Limb (tissue), 2 donors: Measurements from ENCODE around the gene MLLT3.

ENCODE experiments used
- DNase-seq, 2 donors: peaks; one replicate each; pipeline ENCODE4 v3.0.0-alpha.2; 2016; ENCODE audit errors: extremely low spot score in 2 of 2

The MLLT3 gene

DNA sequence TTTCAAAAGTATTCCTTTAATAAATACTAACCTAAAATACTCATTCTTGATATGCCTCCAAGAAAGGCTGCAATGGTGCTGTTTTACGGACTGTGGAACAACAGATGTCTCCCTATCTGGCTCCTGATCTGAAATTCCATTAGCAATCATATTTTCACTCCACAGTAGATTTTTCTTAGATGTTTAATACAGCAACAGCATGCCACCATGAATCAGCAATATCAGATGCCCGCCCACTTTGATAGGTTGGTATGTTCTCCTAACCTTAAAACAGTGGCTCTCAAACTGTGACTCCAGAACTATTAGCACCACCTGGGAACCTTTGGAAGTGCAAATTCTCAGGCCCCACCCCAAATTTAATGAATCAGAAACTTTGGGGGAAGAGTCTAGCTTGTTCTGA, 110.2 kb downstream of the MLLT3 start:
- DNase-seq: no peak

DNA sequence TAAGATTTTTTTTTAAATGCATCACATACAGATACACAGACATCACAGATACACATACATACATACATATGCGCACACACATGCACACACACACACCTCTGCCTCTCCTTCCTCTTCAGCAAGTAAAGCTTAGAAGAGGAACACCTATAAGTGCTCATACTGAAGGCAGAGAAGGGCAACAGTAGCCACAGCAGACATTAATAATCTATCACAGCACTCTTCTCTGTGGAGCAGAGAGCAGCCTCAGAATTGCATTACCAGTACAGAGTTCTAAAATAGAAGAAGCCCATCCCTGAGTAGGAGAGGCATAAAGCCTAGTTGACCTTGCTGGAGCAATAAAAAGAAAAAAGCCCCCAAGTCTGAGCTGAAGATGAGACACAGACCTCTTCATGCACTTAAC, 110.6 kb downstream of the MLLT3 start:
- no peak for DNase-seq

DNA sequence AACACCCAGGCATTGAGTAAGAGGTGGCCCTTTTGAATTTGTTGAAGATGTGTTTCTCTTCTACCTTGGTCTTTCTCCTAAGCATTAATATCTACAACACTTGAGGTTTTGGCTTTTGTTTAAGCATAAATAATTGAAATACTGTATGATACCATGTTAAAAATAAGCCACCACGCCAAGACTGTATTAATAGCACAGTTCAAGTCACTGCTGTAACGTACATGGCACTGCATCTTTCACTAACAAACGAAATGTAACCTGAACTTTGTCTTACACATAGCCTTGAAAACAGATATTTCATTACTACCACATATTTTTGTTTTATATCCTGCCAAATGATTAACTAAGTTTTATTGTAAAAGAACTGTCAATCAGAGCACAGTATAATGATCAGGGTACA, 112.8 kb downstream of the MLLT3 start:
- no peak for DNase-seq

DNA sequence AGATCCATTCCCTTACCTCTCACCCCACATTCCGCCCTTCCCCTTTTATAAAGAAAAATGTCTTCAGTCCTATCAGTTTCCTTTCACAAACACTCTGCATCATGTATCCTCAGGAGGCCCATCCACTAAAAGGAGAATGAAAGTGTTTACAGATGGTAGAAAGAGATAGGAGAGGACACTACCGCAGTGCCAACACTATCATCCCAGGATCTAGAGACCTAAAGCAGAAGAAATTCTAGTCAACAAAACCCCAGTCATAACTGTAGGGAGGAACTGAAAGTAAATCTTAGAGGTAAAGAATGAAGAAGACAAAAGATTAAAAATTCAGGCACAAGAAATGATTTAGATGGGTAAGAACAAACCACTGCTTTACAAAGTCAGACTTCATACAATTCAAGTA, 114.1 kb downstream of the MLLT3 start:
- no peak for DNase-seq

DNA sequence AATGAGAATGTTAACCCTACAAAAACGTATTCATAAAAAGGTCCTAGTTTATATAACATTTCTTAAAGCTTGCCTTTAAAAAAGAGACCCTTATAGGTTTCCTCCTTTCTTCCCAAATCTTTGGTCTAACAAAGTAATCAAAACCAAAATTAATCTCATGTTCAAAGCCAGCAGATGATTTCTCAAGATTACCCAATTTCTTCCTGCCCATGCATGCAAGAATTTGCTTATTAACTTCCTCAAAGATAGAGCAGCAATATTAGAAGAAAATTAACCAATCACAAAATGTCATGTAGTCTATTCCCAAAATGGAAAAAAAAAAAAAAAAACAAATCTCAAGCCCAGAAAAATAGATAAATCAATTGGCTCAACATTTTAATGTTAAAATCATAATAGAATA, 114.9 kb downstream of the MLLT3 start:
- DNase-seq: no peak

DNA sequence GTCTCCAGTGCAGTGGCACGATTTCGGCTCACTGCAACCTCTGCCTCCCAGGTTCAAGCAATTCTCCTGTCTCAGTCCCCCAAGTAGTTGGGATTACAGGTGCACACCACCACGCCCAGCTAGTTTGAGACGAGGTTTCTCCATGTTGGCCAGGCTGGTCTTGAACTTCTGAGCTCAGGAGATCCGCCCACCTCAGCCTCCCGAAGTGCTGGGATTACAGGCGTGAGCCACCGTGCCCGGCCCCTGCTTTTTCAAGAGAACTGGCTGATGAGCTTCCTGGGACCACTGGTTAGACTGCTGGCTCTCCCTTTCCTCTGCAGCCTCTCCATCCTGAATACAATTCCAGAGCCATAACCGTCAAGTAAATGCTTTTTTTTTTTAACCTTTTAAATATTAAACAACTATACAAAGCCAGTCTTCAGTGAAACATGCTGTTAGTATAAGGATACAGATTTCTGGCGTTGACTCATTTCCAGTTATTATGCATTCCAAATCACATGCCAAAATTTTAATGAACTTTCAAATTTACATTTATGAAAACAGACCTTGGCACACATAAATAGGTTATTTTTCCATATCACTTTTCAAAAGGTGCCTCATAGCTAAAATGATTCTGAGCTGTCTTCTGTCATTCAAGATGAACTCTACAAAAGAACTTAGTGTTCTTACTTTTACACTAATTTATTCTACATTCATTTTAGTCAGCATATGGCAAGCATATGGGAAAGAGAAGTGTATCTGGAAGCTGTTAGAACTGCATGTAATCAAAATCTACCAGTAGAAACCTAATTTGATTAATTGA, 116.0 kb downstream of the MLLT3 start:
- DNase-seq: no peak

DNA sequence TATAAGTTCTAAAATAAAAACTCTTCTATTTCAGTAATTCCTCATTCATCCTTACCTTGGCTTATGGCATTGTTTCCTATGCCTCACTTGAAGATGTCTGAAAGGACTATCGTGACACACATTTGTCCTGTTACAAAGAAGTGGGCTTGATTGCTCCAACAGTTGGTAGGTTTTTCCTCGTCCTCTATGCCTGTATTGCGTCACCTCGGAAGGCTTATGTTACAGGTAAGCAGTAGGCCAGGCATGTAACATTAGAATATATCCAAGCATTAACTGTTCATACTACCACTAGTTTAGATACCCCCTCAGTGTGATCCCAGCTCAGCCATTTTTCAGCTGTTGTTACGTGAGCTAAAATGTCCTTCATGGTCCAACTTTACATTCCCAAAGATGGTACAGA, 116.7 kb downstream of the MLLT3 start:
- no peak for DNase-seq

DNA sequence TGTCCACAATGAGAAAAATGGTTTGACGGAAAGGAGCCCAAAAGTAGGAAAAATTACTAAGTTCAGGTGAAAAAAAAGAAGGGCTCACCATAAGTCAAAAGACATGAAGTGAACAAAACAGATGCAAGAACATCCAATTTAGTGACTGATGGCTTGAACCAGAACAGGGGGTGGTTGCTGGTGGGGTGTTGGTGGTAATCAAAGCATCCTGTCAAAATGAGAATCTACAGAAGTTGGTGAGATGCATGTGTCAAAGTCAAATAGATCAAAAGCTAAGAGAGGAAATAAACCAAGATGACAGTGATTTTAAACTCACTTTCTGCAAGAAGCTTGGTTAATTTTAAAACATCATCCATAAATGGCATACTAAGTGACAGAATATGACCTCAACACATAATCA, 117.4 kb downstream of the MLLT3 start:
- DNase-seq: no peak

DNA sequence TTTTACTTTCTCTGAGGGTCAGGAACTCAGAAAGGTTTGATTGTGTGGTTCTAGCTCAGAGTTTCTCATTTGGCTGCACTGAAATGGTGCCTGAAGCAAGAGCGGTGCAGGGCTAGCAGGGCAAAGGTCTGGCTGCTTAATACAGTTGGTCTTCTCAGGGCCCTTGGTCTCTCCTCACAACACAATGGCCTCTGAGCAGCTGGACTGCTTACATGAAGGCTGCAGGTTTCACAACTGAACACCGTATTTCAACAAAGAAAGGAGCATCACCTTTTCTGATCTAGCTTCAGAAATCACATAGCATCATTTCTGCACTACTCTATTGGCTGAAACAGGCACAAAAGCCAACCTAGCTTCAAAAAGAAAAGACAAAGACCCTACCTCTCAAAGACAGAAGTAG, 122.2 kb downstream of the MLLT3 start:
- no peak for DNase-seq

DNA sequence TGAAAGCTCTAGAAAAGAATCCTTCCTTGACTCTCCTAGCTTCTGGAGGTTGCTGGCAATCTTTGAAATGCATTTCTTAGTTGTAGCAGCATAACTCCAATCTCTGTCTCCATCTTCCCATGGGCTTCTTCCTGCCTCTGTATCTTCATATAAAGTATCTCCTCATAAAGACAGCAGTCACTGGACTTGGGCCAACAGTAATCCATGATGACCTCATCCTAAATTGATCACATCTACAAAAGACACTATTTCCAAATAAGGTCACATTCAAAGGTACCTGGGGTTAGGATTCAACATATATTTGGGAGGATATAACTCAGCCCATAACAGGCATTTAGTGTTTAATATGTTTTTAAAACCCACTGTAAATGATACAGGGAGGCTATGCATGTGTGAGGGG, 123.3 kb downstream of the MLLT3 start:
- no peak for DNase-seq

DNA sequence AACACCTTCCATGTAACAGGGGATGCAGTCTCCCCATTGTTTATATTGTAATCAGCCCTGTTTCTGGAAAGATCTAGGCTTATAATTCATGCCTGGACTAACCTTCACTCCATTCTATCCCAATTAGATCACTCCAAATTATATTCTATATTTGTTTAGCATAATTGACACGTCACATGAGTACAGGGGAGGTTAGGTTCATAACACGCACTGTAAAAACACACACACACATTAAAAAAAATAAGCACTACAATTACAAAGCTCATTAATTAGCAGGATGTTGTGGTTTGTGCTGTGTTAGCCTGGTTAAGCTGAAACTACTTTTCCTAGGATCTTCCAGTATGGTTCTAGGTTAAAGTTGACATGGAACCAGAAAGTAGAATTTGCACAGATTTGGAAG, 126.0 kb downstream of the MLLT3 start:
- no peak for DNase-seq

DNA sequence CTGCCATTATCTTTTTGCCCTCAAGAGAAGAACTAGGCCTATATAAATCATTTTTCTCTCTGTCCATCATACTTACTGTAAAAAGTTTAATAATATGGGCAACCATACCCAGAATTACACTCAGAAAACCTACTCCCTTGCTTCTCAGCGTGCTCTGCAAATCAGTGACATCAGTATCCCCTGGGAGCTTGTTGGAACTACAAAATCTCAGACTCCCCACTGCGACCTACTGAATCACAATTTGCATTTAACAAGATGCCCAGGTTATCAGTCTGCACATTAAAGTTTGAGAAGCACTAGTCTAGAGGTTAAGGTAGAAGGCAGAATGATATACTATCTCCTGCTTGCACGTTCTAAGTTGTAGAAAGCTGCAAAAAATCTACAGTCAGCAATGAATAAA, 127.2 kb downstream of the MLLT3 start:
- DNase-seq: no peak

DNA sequence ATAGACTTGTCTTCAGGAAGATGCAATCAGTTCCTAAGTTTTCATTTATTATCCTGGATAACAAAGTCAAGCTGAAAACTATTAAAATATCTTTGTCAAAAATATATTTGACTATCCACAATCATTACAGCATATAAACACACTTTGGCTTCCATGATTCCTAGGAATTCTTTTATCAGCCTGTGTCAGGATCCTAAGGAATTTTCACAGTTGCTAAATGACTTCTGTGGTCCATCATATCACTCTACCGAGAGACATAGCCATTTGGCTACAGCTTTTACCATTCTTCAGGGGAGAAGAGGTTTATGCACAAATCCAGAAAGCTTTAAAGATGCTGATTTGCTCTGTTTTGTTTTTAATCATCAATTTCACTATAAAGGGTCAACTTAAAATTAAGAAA, 128.3 kb downstream of the MLLT3 start:
- DNase-seq: no peak

DNA sequence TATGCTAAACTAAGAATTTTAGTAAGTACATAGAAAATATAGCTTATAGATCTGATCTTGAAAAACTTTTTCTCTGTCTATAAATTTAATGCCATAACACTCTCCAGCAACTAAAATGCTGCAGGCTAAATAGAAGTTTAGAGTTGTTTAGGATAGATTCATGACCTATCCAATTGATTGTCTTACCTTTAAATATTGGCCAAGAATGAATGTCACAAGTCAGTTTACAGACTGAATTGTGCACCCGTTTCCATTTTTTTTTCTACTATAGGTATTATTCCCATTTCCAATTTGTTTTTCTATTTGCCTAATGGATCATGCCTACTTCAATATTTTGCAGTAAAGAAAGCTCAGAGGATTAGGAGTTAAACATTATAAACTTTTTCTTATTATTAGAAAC, 129.5 kb downstream of the MLLT3 start:
- no peak for DNase-seq

DNA sequence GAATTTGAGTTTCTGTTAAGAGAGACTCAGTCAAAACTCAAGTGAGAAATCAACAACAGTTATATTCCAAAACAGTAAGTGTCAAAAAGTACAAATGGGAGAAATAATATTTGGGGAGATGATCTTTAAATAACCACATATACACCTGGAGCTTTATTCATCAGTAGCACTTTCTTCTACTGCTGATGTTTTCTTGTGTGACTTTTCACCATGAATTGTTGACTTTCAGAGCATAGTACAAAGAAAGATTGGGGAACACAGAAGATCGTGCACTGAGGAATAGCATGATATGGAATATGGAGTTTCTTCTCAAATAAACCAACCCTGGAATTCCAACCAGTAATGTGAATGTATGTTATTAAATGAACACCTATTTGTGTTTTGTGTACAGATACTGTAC, 130.7 kb downstream of the MLLT3 start:
- DNase-seq: no peak

DNA sequence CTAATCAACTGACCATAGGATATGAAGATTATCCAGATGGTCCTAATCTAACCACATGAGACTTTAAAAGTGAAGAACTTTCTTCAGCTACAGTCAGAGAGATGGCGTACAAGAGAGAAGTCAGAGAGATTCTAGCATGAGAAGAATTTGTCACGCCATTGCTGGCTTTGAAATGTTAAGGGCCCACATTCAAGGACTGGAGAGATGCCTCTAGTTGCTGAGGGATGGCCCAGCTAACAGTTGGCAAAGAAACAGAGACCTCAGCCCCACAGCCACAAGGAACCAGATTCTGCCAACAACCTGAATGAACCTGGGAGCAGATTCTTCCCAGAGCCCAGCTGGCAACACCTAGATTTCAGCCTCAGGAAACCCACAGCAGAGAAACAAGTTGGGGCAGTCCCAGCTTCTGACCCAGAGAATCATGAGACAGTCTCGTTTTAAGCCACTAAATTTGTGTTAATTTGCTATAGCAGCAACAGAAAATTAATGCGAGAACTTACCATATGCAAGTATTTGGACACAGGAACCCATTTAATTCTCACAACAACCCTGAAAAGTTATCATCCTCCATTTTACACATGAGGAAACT, 132.0 kb downstream of the MLLT3 start:
- no peak for DNase-seq

DNA sequence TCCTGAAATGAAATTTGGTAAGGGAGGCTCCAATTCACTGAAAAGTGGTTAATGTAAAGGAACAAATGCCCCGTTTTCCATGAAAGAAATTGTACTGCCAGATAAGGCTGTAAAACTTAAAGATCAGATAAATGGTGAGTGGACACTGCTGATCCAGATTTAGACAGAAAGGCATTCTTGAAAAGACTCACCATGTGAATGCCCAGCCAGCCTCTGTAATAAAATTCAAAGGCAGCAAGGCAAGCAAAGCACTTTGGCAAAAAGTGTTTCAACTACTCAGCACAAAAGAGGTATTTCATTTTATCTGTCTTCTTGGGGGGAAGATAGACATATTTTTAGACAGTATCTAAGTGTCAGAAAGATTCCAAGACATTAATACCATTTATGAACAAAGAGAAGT, 133.6 kb downstream of the MLLT3 start:
- no peak for DNase-seq

DNA sequence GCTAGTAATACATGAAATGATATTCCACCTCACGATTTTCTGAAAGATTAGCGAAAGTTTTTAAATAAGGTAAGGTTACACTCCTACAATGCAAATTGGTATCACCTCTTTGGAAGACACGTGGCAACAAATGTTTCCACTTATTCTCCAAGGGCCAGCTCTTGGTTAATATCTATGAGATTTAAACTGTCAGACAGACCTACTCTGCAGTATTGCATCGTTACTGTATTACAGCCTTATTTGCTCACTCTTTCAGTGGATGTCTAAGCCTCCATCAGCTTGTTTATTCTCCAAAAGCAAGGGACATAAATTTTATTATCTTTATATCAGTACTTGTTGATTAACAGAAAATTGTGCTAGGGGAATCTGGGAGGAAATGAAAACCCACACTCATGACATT, 135.7 kb downstream of the MLLT3 start:
- no peak for DNase-seq

DNA sequence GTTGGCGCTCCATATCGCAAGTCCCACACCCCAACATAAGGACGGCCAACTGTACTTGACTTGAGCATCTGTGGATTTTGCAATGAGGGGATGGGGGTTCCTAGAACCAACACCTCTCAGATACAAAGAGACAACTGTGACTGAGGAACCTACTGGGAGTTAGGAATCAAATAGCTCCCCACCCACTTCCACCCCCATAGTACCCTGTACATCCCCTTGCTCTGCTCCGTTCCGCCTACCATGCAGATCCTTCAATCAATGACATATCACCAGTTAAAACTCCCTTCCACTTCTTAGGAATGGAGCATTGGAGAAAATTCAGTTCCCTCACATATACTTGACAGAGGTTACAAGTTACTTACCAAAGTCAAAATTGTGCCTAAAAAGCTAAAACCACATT, 140.9 kb downstream of the MLLT3 start:
- no peak for DNase-seq

DNA sequence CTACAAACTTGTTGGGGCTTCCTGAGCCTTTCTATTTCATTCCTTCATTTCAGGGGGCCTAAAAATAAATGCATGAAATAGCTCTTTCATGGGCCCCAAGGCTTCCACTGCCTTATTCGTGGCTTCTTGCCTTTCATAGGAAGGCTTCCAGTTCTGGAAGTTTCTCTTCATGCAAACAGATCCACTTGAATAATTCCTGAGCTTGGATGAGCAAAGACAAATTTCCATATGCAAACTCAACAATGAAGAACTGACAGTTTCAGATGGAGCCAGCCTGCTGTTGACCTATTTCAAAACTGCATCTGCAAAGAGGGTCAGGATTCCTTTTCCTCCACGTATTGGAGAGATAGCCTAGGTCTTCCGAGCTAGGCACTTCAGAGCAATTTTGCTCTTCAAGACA, 142.1 kb downstream of the MLLT3 start:
- DNase-seq: no peak

DNA sequence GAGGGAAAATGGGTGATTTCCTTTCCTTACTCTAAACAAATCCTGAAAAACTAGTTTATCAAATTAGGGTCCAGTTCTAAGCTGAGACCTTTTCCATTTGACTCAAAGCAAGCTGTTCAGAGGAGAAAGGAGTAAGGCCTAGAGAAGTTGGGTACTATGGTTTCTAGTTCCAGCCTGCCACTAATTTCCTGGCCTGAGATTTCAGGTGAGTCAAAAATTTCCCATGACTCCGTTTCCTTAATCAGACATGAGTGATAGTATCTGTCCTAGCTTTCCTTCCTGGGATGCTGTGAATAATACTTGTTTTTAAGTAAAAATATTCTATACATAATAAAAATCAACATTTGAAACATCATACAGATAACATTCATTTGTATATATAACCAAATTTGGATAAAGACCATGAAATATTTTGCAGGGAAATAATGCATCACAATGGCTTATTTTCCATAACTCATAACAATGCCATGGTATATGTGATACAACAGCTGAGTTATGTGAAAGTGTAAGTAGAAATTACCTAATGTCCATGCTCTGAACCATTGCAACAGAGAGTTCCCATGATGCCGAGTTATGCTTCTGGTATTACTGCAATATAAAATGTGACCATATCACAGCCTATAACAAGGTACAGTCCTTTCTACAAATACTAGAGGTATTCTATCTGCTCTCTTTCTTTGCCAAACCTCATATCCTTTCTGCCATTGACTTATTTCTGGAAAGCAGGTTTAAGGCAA, 142.7 kb downstream of the MLLT3 start:
- no peak for DNase-seq

DNA sequence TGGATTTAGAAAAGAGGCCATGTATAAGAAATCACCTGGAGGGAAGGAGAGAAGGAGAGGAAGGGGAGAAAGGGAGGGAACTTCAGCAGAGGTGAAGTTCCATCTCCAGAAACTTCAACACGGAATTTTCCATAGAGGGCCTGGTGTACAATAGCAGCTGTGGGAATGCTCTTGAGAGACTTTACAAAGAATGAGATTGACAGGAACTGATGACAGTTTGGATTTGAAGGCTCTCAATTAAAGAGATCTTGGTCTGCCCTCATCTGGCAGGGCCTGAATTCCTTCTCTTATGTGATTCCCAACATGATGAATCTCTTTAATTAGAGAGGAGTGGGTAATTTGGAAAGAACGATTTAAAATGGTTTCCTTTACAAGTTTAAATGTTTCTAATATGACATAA, 143.5 kb downstream of the MLLT3 start:
- peak in 1 of 2 donors; percentile 32 for DNase-seq
